Fibroblast of the aortic adventitia (primary cell): Measurements from ENCODE around the gene ACTBL2. TPM values are rescaled to one million over a fixed set of nuclear protein-coding genes. Genes with fewer than 3 reads are reported as not detected.
A peak's percentile ranks its signal among the peaks of the same experiment; 100 is the strongest.

Experiments used
- DNase-seq: peaks from one replicate; pipeline ENCODE4 v3.0.0-alpha.2; 2010; ENCODE audit warnings: low read depth
- H3K4me3 ChIP-seq: 2 replicates; pipeline ENCODE4 v1.5.1; 2011; ENCODE audit warnings: low read depth, mild to moderate bottlenecking, control low read depth, low read length, moderate library complexity
- total RNA-seq: library from RNA; depleted of rRNA; stranded (reverse); fragments of >200 nt; gene quantifications from 2 replicates; pipeline ENCODE4 v1.2.3, GENCODE V29; 2012; ENCODE audit warnings: low replicate concordance
- TF ChIP-seq, protein P1 (sequence below): IDR thresholded peaks from 2 replicates; pipeline ENCODE4 v1.5.1; 2011; ENCODE audit warnings: mild to moderate bottlenecking, low read length, control low read depth, inconsistent platforms; ENCODE audit not compliant: insufficient read depth

ACTBL2 gene
- total RNA-seq, 1 donor, result not detected

DNA sequence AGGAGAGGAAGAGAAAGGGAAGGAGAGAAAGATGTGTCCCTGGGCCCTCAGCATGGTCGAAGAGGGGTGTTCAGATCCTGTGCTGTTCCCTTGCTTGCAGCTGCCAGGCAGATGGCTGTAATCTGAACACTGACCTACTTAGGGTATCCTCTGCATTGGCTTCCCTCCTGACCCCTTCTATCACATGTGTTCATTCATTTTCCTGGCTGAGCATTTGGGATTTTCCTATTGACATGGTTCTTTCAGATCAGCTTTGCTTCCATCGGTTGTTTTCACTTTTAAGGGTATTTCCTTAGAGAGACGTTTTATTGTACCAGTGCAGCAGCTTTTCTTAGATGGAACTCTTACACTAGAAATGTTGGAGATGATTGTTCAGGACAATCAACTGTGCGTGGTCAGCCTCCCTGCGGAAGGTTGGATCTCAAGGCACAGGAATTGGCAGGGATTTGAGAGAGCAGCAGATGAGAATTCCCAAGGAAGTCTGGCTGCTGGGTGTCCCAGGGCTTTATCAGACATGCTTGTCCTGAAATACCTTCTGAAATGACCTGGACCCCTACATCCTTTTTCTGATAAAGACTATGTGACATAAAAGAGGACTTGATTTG, 26.0 kb downstream of the ACTBL2 start:
- H3K4me3 ChIP-seq, result no peak overlapping the region
- TF ChIP-seq, protein P1, sequence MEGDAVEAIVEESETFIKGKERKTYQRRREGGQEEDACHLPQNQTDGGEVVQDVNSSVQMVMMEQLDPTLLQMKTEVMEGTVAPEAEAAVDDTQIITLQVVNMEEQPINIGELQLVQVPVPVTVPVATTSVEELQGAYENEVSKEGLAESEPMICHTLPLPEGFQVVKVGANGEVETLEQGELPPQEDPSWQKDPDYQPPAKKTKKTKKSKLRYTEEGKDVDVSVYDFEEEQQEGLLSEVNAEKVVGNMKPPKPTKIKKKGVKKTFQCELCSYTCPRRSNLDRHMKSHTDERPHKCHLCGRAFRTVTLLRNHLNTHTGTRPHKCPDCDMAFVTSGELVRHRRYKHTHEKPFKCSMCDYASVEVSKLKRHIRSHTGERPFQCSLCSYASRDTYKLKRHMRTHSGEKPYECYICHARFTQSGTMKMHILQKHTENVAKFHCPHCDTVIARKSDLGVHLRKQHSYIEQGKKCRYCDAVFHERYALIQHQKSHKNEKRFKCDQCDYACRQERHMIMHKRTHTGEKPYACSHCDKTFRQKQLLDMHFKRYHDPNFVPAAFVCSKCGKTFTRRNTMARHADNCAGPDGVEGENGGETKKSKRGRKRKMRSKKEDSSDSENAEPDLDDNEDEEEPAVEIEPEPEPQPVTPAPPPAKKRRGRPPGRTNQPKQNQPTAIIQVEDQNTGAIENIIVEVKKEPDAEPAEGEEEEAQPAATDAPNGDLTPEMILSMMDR, result no peak
- no peak for DNase-seq

DNA sequence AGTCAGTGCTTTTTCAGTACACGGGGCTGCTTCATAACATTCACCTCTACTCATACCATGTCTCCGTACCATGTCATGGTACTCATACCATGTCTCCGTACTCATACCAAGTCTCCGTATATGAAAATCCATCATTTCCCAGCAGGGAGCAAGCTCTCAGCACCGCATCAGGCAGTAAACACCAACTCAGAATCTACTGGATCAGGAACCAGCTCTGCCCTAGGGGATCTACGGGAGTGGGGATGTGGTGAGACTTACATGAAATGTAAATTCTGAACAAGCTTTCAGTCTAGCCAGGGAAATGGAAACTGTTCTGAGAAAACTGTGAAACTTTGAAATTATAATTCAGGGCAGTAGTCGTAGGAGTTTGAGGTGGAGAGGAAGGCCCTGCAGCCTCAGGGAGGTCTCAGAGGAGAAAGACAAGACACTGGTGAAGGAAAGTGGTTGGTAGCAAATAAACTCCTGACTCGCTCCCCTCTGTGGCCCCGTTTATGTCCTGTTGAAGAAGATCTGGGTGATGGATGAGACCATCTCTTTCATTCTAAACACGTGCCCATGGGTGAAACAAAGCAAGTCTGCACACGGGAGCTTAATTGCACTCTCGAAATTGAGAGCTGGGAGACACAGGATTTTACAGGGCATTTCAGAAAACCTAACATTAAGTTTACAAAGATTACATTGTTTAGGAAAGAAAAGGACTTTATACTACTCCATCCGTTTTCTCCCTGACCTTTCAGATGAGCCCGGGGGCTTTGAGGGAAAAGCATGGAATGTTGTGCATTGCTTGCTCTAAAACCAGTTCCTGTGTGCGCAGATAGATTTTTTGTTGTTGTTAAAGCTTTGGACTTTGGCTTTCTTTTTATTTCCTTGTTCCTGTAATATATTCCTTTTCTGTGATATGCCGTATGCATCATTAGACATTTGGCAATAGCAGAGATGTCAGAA, 26.8 kb downstream of the ACTBL2 start:
- TF ChIP-seq, protein P1, result no peak
- DNase-seq, result no peak
- no peak overlapping the region for H3K4me3 ChIP-seq

DNA sequence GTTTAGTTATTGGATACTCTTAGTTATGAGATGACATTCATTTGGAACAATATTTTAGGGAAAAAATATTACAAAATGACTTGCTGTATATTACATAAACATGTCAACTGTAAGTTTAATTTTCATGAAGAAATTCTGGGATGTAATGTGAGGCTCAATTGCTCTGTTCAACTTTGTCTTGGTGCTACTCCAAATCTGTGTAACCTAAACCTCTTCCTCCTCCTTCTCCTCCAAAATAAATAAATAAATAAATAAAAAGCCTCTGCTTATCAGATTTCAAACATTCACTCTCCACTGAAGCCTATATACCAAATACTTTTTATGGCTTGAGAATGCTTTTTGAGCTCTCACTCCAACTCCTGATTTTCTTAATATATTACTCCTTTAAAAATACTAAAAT, 27.7 kb downstream of the ACTBL2 start:
- no peak overlapping the region for H3K4me3 ChIP-seq
- TF ChIP-seq, protein P1, result no peak
- DNase-seq, result no peak

DNA sequence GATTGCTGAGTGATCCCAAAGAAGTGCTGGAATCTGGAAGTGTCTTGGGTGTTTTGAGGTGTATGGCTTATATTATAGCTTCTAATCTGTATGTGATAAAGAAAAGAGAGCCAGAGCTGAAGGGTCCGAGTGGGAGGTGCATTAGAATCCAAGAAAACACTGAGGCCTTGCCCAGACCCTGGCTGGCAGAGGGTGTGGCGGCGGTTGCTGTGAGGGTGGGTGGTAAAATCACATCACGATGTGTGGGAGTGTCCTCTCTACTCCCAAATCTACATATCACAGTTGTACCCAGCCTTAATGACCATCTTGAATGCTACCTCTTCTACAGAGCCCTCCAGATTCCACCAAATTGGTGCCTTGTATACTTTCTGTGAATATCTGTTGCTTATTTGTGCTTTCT, 28.9 kb downstream of the ACTBL2 start:
- DNase-seq, result no peak
- H3K4me3 ChIP-seq, result no peak overlapping the region
- TF ChIP-seq, protein P1, result no peak

DNA sequence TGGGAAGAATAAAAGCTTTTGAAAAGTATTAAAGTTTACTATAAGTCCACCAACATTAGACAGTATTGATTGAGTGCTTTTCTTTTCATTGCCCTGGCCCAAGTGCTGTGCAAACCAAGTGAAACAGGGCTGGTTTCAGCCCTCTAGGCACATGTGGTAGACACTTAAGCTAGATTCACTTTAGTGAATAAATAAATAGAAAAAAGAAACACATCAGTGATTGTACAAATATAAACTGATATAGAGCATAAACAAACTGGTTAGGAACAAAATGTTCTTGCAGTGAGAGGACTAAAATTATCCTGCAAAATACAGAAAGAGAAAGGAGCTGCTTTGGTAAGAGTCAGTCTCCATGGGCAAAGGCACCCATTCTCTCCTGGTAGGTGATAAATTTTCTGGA, 29.7 kb downstream of the ACTBL2 start:
- H3K4me3 ChIP-seq, result no peak overlapping the region
- no peak for DNase-seq
- TF ChIP-seq, protein P1, result no peak

DNA sequence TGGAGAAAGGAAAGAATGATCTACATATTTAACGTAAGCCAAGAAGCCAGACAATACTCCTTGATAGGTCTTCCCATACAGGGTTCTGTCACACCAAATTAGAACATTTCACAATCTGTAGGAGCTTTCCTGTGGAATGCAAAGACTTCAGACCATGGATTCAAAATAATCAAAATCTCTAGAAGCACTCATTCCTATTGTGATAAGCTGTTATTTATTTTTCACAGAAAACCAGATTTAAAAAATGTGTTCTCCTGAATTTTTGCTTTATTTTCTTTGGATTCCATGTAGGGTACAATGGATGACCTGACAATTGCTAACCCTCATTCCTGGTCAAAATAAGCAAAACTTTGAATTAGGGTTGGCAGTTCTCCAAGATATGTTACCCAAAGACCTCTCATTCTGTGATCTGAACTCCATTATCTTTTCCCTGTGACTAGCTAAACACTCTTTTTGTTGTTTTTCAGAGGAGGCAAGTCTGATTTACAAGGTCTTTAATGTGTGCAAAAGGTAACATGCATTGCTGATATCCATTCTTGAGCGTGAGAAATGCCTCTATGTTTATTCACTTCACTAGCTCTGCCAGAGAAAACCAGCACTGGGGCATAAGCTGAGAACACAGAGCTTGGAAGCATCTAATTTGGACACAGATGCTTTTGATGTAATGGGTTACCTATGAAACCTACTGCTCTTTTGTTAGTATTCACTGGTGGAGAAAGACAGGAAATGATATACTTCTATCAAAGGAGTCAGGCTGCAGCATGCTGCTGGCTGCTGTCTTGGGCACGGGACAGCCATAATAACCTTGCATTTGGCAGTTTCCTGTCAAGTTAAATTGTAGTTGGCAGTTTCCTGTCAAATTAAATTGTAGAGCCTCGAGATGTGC, 31.4 kb downstream of the ACTBL2 start:
- TF ChIP-seq, protein P1, result no peak
- peak; percentile 100 for DNase-seq
- no peak overlapping the region for H3K4me3 ChIP-seq
